DOHH2 (cell line): ENCODE measurements around the gene GANAB.
A peak's percentile ranks its signal among the peaks of the same experiment; 100 is the strongest.

Source experiments
- CTCF ChIP-seq: fragments of 200-600 bp; sonication (generic); IDR thresholded peaks from one replicate; pipeline ENCODE4 v1.5.1; 2014; ENCODE audit warnings: antibody characterized with exemption, mild to moderate bottlenecking, low read depth, low read length; ENCODE audit not compliant: poor library complexity, severe bottlenecking
- EZH2phosphoT487 ChIP-seq: fragments of 200-600 bp; sonication (generic); IDR thresholded peaks from 2 replicates; pipeline ENCODE4 v1.6.1; 2017; ENCODE audit warnings: borderline replicate concordance, mild to moderate bottlenecking, antibody characterized with exemption, low read length, moderate library complexity, mixed read lengths

DNA sequence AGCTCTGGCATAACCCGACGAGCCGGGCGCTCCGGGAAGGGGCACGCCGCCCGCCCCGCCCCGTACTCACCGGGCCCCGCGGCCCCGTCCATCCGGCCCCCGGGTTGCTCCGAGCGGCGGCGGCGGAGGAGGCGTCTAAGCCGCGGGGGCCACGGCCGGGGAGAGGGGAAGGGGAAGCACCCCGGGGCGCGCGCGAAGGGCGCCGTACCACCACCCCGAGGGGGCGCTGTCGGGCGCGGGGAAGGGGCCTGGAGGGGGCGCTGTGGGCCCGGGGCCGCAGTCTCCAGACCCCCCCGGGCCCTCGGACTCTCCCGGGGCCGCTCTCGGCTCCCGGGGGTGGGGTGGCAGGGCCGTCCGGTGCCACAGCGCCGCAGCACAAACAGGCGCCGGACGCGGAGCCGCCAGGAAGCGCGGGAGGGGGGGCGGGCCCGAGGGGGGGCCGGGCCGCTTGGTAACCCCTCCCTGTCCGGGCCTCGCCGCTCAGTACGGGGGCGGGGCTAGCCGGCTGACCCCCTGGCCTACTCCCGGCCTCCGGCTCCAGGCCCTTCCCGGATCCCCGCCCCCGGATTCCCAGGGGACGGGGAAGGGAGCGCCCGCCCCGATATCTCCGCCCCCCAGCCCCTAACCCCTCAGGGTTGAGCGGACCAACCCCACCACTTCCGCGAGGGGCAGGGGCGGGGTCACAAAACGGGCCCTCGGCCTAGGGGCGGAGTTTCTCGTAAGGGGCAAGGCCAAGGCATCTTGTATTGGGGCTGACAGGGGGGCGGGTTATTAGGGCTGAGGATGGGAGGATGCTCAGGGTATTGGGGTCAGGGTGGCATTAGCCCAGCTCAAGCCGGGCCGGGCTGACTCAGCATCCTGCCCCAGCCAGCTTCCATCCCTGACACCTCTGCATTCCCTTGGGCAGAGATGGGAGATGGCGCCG is 33.8 kb downstream of the GANAB start, which contains the start of the genes EML3 and ROM1:
- peak; percentile 91 for TF ChIP-seq CTCF
- TF ChIP-seq EZH2phosphoT487: no peak
